Measurements from ENCODE around the gene OAS3.
"Not testable (repeated sequence)": the region's sequence is repeated elsewhere in the genome, so short reads cannot be mapped to it uniquely, and the experiment has no call there.

Gene OAS3

DNA sequence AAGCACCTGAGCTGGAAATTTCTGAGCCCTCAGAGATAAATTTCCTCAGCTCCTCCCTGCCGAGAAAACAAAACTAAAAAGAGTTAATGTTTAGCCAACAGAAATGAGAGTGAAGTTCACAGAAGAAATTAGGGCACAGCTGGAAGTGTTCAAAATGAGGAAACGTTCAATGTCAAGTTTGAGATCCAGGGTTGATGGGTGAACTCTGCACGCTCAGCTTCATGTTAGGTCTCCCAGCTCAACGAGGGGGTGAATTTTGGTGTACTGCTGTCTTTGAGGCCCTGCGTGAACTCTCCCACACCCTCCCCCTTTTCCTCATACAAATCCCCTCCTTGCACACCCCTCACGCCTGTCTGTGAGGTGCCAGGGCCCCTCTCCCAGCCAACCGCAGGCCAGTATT lies 13.3 kb upstream of the OAS3 start:
- Histone ChIP-seq H3K27ac (ENCODE audit: insufficient read depth, low read depth, low read length, poor library complexity, severe bottlenecking) (no peak overlapping the region), H3K9me3 (ENCODE audit: control insufficient read depth, low read length) (no peaks in the 10 kb centered on the region), H3K36me3 (ENCODE audit: control insufficient read depth, insufficient read depth, low read length) (no peaks in the 10 kb centered on the region), H3K4me3 (ENCODE audit: insufficient read depth, low read depth, low read length) (no peak overlapping the region), H3K27me3 (ENCODE audit: control insufficient read depth, insufficient read depth, low read length, poor library complexity, severe bottlenecking) (no peaks in the 10 kb centered on the region), H3K4me1 (ENCODE audit: control insufficient read depth, insufficient read depth, low read length) (no peaks in the 10 kb centered on the region)
- 67 to 72% methylated on average over 7 of the region's 7 CpGs for WGBS, 2 experiments

DNA sequence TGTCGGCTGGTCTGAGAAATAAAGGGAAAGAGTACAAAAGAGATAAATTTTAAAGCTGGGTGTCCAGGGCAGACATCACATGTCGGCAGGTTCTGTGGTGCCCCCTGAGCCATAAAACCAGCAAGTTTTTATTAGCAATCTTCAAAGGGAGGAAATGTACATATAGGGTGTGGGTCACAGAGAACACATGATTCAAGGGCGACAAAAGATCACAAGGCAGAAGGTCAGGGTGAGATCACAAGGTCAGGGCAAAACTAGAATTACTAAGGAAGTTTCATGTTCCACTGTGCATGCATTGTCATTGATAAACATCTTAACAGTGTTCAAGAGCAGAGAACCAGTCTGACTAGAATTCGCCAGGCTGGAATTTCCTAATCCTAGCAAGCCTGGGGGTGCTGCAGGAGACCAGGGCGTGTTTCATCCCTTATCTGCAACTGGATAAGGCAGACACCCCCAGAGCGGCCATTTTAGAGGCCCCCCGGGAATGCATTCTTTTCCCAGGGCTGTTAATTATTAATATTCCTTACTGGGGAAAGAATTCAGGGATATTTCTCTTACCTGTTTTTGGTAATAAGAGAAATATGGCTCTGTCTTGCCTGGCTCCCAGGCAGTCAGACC lies 11.7 kb upstream of the OAS3 start:
- 73 to 80% methylated on average over 5 to 7 of the region's 7 CpGs for WGBS, 2 experiments
- H3K27me3 ChIP-seq (ENCODE audit: control insufficient read depth, insufficient read depth, low read length, poor library complexity, severe bottlenecking); H3K4me1 ChIP-seq (ENCODE audit: control insufficient read depth, insufficient read depth, low read length); H3K36me3 ChIP-seq (ENCODE audit: control insufficient read depth, insufficient read depth, low read length); H3K4me3 ChIP-seq (ENCODE audit: insufficient read depth, low read depth, low read length); H3K9me3 ChIP-seq (ENCODE audit: control insufficient read depth, low read length); H3K27ac ChIP-seq (ENCODE audit: insufficient read depth, low read depth, low read length, poor library complexity, severe bottlenecking): not testable (repeated sequence)

DNA sequence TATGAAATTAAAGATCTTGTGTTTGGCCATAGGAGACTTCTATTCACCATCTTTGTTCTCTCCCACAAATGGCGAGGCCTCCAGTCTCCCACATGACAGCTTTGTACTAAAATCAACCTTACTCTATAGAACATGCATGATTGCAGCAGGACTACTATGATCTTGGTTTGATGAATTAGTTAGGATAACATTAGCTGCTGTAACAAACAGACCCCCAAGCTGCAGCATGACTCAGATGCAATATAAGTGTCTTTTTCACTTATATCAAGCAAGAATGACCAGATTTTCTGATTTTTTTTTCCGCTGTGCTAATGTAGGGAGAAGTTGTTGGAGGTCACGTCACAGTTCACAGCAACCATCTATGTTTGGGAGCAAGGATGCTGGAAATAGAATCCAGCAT lies 10.8 kb upstream of the OAS3 start:
- no peaks in the 10 kb centered on the region for H3K27me3 ChIP-seq (ENCODE audit: control insufficient read depth, insufficient read depth, low read length, poor library complexity, severe bottlenecking)
- 63 to 67% methylated on average over 3 of the region's 3 CpGs for WGBS, 2 experiments
- no peaks in the 10 kb centered on the region for H3K4me1 ChIP-seq (ENCODE audit: control insufficient read depth, insufficient read depth, low read length)
- no peaks in the 10 kb centered on the region for H3K36me3 ChIP-seq (ENCODE audit: control insufficient read depth, insufficient read depth, low read length)
- no peak overlapping the region for H3K4me3 ChIP-seq (ENCODE audit: insufficient read depth, low read depth, low read length)
- no peaks in the 10 kb centered on the region for H3K9me3 ChIP-seq (ENCODE audit: control insufficient read depth, low read length)
- H3K27ac ChIP-seq (ENCODE audit: insufficient read depth, low read depth, low read length, poor library complexity, severe bottlenecking) = no peak overlapping the region

DNA sequence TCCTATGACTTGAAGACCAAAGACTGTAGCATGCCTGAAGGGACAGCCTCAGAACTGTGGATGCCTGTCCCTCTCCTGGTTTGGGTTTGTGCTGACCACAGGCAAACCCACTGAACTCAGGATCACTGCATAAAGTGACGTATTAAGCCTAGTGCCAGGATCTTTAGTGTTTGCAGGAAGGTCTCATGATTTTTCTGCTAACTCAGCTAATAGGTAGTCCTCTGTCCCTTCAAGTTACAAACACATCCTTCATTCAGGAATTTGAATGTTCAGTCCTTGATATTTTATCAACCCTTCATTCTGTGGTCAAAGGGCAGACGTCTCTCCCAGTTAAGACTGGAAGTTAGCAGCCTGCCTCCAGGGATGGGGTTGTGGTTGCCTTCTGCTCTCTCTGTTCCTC lies 10.3 kb upstream of the OAS3 start:
- no peaks in the 10 kb centered on the region for H3K27me3 ChIP-seq (ENCODE audit: control insufficient read depth, insufficient read depth, low read length, poor library complexity, severe bottlenecking)
- no peak overlapping the region for H3K4me3 ChIP-seq (ENCODE audit: insufficient read depth, low read depth, low read length)
- no peaks in the 10 kb centered on the region for H3K9me3 ChIP-seq (ENCODE audit: control insufficient read depth, low read length)
- no peaks in the 10 kb centered on the region for H3K36me3 ChIP-seq (ENCODE audit: control insufficient read depth, insufficient read depth, low read length)
- H3K4me1 ChIP-seq (ENCODE audit: control insufficient read depth, insufficient read depth, low read length) = no peaks in the 10 kb centered on the region
- WGBS, 2 experiments = 45 to 48% methylated on average over 2 of the region's 2 CpGs
- H3K27ac ChIP-seq (ENCODE audit: insufficient read depth, low read depth, low read length, poor library complexity, severe bottlenecking) = no peak overlapping the region

DNA sequence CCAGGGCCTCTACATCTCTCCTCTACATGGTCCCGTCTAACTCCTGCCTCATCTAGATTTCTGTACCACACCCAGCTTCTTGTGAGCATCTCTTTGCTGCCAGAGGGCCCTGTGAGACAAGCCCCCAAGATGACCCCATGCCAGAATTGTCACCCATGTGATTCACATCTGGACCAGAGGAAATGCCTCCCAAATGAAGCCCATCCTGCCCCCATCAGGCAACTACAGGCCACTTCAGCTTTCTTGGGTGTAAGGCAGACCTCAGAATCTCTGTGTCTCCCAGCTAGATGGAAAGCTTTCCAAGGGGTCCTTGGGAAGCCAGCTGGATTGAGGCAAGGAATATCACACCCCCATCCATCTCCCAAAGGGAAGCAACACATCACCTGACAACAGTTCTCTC lies 9.3 kb upstream of the OAS3 start:
- no peaks in the 10 kb centered on the region for H3K36me3 ChIP-seq (ENCODE audit: control insufficient read depth, insufficient read depth, low read length)
- H3K27ac ChIP-seq (ENCODE audit: insufficient read depth, low read depth, low read length, poor library complexity, severe bottlenecking) = no peak overlapping the region
- H3K9me3 ChIP-seq (ENCODE audit: control insufficient read depth, low read length) = no peaks in the 10 kb centered on the region
- no peak overlapping the region for H3K4me3 ChIP-seq (ENCODE audit: insufficient read depth, low read depth, low read length)
- WGBS, 2 experiments = 91 to 100% methylated on average over 1 of the region's 1 CpG
- H3K4me1 ChIP-seq (ENCODE audit: control insufficient read depth, insufficient read depth, low read length) = no peaks in the 10 kb centered on the region
- no peaks in the 10 kb centered on the region for H3K27me3 ChIP-seq (ENCODE audit: control insufficient read depth, insufficient read depth, low read length, poor library complexity, severe bottlenecking)

DNA sequence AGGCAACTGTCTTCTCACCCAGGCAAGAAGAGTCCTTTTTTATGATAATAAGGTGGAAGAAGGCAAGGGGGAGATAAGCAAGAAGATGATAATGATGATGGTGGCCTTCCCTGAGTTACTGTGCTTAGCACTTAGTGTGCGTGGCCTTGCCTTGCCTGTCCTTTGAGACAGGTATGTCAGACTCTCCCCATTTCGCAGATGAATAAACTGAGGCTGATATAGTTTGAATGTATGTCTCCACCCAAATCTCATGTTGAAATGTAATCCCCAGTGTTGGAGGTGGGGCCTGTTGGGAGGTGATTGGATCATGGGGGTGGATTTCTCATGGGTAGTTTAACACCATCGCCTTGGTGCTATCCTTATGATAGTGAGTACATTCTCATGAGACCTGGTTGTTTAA lies 8.6 kb upstream of the OAS3 start:
- WGBS, 2 experiments = 90 to 93% methylated on average over 3 of the region's 3 CpGs
- Histone ChIP-seq H3K27ac (ENCODE audit: insufficient read depth, low read depth, low read length, poor library complexity, severe bottlenecking) (no peak overlapping the region), H3K9me3 (ENCODE audit: control insufficient read depth, low read length) (no peaks in the 10 kb centered on the region), H3K4me3 (ENCODE audit: insufficient read depth, low read depth, low read length) (no peak overlapping the region), H3K27me3 (ENCODE audit: control insufficient read depth, insufficient read depth, low read length, poor library complexity, severe bottlenecking) (no peaks in the 10 kb centered on the region), H3K4me1 (ENCODE audit: control insufficient read depth, insufficient read depth, low read length) (no peaks in the 10 kb centered on the region), H3K36me3 (ENCODE audit: control insufficient read depth, insufficient read depth, low read length) (no peaks in the 10 kb centered on the region)

DNA sequence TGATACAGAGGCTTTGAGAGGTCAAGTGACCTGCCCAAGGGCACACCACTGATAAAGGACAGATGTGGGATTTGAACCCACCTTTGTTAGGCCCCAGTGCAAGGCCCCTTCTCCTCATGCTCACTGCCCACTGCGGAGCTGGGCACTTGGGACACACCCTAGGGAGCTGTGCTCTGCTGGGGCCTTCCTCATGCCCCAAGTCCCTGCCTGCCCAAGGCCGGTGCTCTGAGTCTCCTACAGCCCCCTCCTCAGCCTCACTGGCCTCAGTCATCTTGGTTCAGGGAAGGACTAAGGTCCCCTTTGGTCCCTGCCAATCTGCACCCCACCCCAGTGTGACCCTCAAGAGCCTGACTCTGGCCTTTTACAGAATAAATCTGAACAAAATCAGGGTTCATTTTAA lies 7.9 kb upstream of the OAS3 start:
- 96 to 98% methylated on average over 2 of the region's 2 CpGs for WGBS, 2 experiments
- Histone ChIP-seq H3K36me3 (ENCODE audit: control insufficient read depth, insufficient read depth, low read length) (no peaks in the 10 kb centered on the region), H3K4me3 (ENCODE audit: insufficient read depth, low read depth, low read length) (no peak overlapping the region), H3K27ac (ENCODE audit: insufficient read depth, low read depth, low read length, poor library complexity, severe bottlenecking) (no peak overlapping the region), H3K27me3 (ENCODE audit: control insufficient read depth, insufficient read depth, low read length, poor library complexity, severe bottlenecking) (no peaks in the 10 kb centered on the region), H3K4me1 (ENCODE audit: control insufficient read depth, insufficient read depth, low read length) (no peaks in the 10 kb centered on the region), H3K9me3 (ENCODE audit: control insufficient read depth, low read length) (no peaks in the 10 kb centered on the region)

DNA sequence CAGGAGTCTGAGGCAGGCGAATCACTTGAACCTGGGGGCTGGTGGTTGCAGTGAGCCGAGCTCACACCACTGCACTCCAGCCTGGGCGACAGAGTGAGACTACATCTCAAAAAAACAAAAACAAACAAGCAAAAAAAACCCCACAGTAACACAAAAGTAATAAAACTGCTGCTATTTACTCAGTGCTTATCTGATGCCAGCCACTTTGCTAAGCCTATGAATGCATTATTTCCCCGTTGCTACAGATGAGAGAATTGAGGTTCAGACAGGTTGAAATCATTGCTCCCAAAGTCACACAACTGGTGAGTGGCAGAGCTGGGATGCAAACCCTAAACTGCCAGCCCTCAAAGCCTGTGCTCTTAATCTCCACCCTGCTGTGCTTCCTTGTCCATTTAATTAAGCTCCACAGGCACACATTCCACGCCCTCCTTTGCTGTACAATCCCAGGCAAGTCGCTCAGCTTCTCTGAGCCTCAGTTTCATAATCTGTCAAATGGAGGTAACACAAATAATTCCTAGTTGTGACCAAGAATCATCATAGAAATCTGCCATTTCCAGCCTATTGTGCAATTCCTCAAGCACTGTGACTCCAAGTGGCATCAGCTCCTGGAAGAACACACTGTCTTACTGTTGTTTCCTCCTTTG lies 5.7 kb upstream of the OAS3 start:
- Histone ChIP-seq H3K27me3 (ENCODE audit: control insufficient read depth, insufficient read depth, low read length, poor library complexity, severe bottlenecking) (peaks cover 3% of the 10 kb centered on the region), H3K4me1 (ENCODE audit: control insufficient read depth, insufficient read depth, low read length) (no peaks in the 10 kb centered on the region), H3K36me3 (ENCODE audit: control insufficient read depth, insufficient read depth, low read length) (no peaks in the 10 kb centered on the region), H3K9me3 (ENCODE audit: control insufficient read depth, low read length) (no peaks in the 10 kb centered on the region), H3K4me3 (ENCODE audit: insufficient read depth, low read depth, low read length) (no peak overlapping the region), H3K27ac (ENCODE audit: insufficient read depth, low read depth, low read length, poor library complexity, severe bottlenecking) (peak overlapping the region; percentile 18)
- 39 to 40% methylated on average over 6 of the region's 6 CpGs for WGBS, 2 experiments

DNA sequence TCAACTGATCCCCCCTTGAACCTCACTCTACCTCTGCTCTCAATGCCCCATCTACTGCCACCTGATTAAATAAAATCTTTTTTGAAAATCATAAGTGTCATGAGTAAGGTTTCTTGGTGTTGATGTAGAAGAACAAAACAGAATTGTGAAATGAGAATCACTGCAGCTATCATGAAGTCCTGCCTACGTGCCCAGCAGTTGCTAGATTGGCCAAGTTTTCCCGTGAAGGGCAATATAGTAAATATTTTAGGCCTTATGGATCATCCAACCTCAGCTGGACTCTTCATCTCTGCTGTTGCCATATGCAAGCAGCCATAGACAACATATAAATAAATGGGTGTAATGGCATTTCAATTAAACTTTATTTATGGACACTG lies 5.2 kb upstream of the OAS3 start:
- no peaks in the 10 kb centered on the region for H3K36me3 ChIP-seq (ENCODE audit: control insufficient read depth, insufficient read depth, low read length)
- WGBS, 2 experiments = 94 to 95% methylated on average over 2 of the region's 2 CpGs

DNA sequence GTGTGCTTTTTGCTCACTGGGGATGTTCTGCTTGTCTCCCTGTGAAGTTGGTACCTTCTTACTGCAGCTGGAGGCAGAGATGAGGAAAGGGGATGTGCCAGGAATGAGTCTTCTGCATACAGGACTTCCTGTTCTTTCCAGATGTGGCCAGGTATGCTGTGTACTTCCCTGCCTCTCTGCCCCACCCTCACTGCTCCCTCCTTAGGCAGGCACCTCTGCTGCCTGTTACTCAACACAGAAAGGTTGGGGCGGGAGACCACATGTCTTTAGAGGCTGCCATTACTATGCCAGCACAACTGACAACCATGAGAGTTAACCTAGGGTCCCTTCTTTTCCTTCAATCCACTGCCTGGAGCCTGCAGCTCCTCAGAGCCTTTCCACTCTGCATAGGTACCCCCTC lies 2.0 kb upstream of the OAS3 start:
- no peaks in the 10 kb centered on the region for H3K9me3 ChIP-seq (ENCODE audit: control insufficient read depth, low read length)
- H3K27ac ChIP-seq (ENCODE audit: insufficient read depth, low read depth, low read length, poor library complexity, severe bottlenecking) = no peak overlapping the region
- H3K27me3 ChIP-seq (ENCODE audit: control insufficient read depth, insufficient read depth, low read length, poor library complexity, severe bottlenecking) = peaks cover 26% of the 10 kb centered on the region
- WGBS, 2 experiments = 73 to 89% methylated on average over 1 of the region's 1 CpG
- no peaks in the 10 kb centered on the region for H3K36me3 ChIP-seq (ENCODE audit: control insufficient read depth, insufficient read depth, low read length)
- no peak overlapping the region for H3K4me3 ChIP-seq (ENCODE audit: insufficient read depth, low read depth, low read length)
- H3K4me1 ChIP-seq (ENCODE audit: control insufficient read depth, insufficient read depth, low read length) = peaks cover 3% of the 10 kb centered on the region

More for the DNA sequence above, 5.2 kb upstream of the OAS3 start:
- Histone ChIP-seq H3K4me3 (ENCODE audit: insufficient read depth, low read depth, low read length) (no peak overlapping the region), H3K27ac (ENCODE audit: insufficient read depth, low read depth, low read length, poor library complexity, severe bottlenecking) (no peak overlapping the region), H3K27me3 (ENCODE audit: control insufficient read depth, insufficient read depth, low read length, poor library complexity, severe bottlenecking) (peaks cover 8% of the 10 kb centered on the region), H3K4me1 (ENCODE audit: control insufficient read depth, insufficient read depth, low read length) (no peaks in the 10 kb centered on the region), H3K9me3 (ENCODE audit: control insufficient read depth, low read length) (no peaks in the 10 kb centered on the region)

Measured in ectodermal cell (in vitro differentiated cells).